NOMO-1 treated with dmso at 0.1 percent for 144 hours (cell line): Measurements from ENCODE around the gene FAM3C.
"Not testable (repeated sequence)": the region's sequence is repeated elsewhere in the genome, so short reads cannot be mapped to it uniquely, and the experiment has no call there.

Experiments
- DNase-seq: peaks from one replicate; lab custom pipeline; 2025; ENCODE audit not compliant: unreplicated experiment; lab: John Stamatoyannopoulos, UW

Gene FAM3C

GRCh38 chr7:121395961-121396757 lies at the start of gene FAM3C:
Gene FAM3C (minus strand): TSS chr7:121396308. CDS start chr7:121382969, 13,339 bp downstream.
- peak; percentile 68 for DNase-seq

GRCh38 chr7:121442845-121443244 lies 46.7 kb upstream of the FAM3C start:
- no peak for DNase-seq

GRCh38 chr7:121440857-121441503 lies 44.9 kb upstream of the FAM3C start:
- DNase-seq, result no peak

- DNase-seq, result not testable (repeated sequence)
These were observed 42.2 kb upstream of the FAM3C start for GRCh38 chr7:121438043-121438955.

- no peak for DNase-seq
These were observed 41.4 kb upstream of the FAM3C start for GRCh38 chr7:121437470-121437869.

- no peak for DNase-seq
These were observed 40.6 kb upstream of the FAM3C start for GRCh38 chr7:121436688-121437087.

- no peak for DNase-seq
These were observed 40.0 kb upstream of the FAM3C start for GRCh38 chr7:121436136-121436535.

GRCh38 chr7:121433775-121434174 lies 37.7 kb upstream of the FAM3C start:
- DNase-seq, result no peak

GRCh38 chr7:121432486-121432885 lies 36.4 kb upstream of the FAM3C start:
- not testable (repeated sequence) for DNase-seq

- no peak for DNase-seq
These were observed 35.9 kb upstream of the FAM3C start for GRCh38 chr7:121431996-121432395.

- no peak for DNase-seq
These were observed 35.4 kb upstream of the FAM3C start for GRCh38 chr7:121431389-121431995.

GRCh38 chr7:121430558-121430957 lies 34.5 kb upstream of the FAM3C start:
- no peak for DNase-seq

- no peak for DNase-seq
These were observed 33.7 kb upstream of the FAM3C start for GRCh38 chr7:121429798-121430197.

- no peak for DNase-seq
These were observed 32.9 kb upstream of the FAM3C start for GRCh38 chr7:121428855-121429489.

GRCh38 chr7:121421743-121422142 lies 25.6 kb upstream of the FAM3C start:
- DNase-seq, result not testable (repeated sequence)

GRCh38 chr7:121420976-121421375 lies 24.9 kb upstream of the FAM3C start:
- DNase-seq, result no peak

GRCh38 chr7:121419201-121420148 lies 23.4 kb upstream of the FAM3C start:
- no peak for DNase-seq

- DNase-seq, result no peak
These were observed 20.4 kb upstream of the FAM3C start for GRCh38 chr7:121416533-121416932.

- DNase-seq, result no peak
These were observed 18.3 kb upstream of the FAM3C start for GRCh38 chr7:121414436-121414835.
